Stimulated activated CD8-positive, alpha-beta memory T cell treated with anti-CD3 and anti-CD28 coated beads, Interleukin-2, amount 100 ng/mL, for 48 hours (primary cell): ENCODE results near the gene XYLT2.
"Not testable (repeated sequence)": the region's sequence is repeated elsewhere in the genome, so short reads cannot be mapped to it uniquely, and the experiment has no call there.

Experiments used
- DNase-seq, 2 donors: peaks; one replicate each; pipeline ENCODE4 v3.0.0-alpha.2; 2020; ENCODE audit warnings: low read depth in 2 of 2

XYLT2 gene

DNA sequence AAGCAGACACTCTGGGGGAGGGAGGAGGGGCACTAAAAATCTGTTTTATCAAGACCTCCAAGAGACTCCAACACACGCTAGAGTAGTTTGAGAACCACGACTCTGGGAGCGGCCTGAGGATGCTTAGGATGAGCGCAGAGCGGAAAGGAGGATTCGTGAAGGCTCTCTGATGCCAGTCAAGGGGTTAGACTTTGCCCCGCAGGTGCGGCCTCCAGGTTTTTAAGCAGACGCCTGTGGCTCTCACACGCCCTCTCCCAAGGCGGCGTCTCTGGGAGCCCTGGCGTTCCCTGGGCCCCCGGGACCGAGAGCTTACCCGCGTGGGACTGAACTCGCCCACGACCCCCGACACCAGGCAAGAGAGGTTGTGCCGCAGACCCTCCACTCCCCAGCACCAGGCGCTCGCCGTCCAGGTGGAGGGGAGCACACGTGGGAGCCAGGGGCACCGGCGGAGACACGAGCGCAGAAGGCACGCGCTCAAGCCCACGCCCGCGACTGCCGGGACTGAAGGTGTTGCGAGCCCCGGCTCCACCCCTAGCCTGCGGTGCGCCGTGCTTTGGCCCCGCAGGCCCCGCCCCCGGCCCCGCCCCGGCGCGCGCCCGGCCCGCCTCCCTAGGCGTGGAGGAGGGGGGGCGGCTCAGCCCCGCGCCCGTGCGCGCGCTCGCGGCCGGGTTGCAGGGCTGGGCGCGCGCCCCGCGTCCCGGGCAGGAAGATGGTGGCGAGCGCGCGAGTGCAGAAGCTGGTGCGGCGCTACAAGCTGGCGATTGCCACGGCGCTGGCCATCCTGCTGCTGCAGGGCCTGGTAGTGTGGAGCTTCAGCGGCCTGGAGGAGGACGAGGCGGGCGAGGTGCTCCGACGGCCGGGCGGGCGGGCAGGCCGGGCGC, at the start of gene XYLT2:
TSS of gene XYLT2 (plus strand) at position 695 of the 881 bp plus-strand sequence. CDS start at position 710, 15 bp downstream.
- DNase-seq, result peak; percentile 86 to 87

DNA sequence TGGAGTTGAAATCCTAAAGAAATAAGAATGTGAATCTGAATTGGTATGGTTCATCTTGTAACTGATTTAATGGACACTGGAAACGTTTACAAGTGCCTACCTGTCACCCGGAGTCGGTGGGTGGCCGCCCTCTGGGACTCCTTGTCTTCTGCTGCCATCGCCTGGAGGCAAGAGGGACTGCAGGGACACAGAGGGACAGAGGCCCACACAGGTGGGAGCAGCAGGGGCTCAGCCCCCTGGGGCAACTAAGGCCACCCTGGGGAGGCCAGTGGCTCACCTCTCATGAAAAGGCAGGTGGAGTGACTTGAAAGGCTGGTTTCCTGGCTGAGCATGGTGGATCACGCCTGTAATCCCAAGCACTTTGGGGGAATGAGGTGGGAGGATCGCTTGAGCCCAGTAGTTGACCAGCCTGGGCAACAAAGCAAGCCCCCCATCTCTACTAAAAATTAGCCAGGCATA, 48.5 kb upstream of the XYLT2 start:
- DNase-seq, result peak; percentile 67 to 68

DNA sequence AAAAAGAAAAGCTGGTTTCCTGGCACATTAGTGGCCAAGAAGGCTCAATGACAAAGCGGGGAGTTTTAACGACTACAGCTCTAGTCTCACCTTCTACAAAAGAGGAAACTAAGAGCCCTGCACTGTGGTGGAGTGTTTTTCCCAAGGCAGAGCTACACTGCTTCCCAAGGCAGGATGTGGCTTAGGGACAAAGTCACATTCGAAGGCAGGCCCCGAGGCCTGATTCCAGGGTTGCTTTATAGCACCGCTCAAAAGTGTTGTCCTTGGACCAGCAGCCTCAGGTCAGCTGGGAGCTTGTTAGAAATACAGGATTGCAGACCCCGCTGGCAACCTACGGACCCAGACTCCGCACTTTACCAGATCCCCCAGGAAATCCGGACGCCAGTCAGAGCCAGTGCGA, 47.9 kb upstream of the XYLT2 start:
- no peak for DNase-seq

DNA sequence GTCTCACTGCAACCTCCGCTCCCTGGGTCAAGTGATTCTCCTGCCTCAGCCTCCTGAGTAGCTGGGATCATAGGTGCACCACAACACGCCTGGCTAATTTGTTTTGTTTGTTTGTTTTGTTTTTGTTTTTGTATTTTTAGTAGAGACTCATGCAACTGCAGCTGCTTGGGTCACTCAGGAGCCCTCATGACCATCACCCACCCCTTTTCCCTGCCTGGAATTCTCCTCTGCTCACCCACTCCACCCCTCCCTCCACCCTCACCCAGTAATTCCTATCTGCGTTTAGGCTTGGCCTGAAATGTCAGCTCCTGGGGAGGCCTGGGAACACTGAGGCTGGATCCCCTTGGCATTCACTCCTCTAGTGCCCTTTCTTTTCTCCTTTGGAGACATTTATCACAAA, 46.1 kb upstream of the XYLT2 start:
- no peak for DNase-seq

DNA sequence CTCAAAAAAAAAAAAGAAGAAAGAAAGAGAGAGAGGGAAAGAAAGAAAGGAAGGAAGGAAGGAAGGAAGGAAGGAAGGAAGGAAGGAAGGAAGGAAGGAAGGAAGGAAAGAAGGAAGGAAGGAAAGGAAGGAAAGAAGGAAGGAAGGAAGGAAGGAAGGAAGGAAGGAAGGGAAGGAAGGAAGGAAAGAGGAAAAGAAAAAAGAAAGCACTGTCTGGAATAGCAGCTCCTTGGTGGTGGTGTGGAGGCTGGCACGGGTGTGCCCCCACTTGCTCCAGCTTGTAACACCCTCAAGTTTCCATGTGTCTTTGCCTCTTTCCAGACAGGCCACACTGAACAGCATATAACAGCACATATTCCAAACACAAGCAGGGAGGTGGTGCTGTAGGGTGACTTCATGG, 45.1 kb upstream of the XYLT2 start:
- not testable (repeated sequence) for DNase-seq

DNA sequence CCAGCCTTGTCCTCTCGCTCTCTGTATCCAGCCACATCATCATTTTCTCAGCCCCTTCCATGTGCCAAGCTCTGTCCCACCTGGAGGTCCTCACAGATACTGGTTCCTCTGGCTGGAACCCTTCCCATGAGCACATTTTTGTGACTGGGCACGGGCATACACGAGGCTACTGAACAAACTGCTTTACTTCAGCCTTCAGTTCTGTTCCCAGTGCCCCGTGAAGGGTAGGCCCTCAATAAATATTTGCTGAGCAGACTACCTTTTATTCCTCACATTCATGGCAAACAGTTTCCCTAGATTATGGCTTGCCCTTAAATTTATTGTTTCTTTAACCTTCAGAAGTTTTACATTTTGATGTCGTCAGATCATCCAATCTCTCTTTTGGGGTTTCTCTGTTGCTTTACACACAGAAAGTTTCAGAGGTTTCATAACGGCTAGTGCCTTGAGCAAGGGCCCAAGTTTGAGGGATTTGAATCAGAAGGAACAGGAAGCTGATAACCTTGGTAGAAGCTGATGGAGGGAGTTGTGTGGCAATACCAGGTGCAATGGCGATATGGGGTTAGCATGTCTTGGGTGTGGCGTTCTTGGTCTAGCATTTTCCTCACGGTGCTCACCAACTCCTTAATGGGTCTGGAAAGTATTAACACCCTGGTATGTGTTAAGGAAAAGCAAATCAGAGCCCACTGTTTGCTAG, 43.9 kb upstream of the XYLT2 start:
- DNase-seq, result no peak

DNA sequence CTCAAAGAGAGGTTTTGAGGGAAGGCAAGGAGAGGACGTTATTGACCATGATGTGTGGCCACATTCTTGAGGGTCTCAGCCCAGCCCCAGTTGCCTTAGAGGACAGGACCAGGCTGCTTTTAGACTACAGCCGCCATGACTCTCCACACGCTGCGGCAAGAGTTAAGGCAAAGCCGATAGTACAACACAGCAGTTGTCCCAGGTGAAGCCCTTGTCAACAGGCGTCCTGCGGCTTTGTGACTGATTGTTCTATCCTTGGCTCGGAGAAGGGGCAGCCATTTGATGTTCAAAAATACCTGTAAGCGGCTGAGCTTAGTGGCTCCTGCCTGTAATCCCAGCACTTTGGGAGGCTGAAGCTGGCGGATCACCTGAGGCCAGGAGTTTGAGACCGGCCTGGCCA, 42.9 kb upstream of the XYLT2 start:
- DNase-seq, result no peak

DNA sequence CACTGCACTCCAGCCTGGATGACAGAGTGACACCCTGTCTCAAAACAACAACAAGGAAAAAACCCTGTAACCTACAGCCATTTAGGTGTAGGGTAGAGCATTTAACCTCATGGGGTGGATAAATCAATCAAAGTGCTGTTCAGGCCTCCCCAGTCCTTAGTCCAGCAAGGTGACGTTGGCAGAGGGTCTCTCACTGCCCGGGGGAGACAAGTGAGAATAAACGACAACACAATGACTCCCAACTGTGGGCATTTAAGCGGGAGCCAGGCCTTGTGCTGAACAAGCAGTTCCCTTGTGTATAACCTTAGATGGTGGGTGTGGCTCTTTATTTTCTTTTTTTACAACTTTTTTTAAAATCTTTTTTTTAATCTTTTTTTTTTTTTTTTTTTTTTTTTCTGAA, 42.3 kb upstream of the XYLT2 start:
- no peak for DNase-seq

DNA sequence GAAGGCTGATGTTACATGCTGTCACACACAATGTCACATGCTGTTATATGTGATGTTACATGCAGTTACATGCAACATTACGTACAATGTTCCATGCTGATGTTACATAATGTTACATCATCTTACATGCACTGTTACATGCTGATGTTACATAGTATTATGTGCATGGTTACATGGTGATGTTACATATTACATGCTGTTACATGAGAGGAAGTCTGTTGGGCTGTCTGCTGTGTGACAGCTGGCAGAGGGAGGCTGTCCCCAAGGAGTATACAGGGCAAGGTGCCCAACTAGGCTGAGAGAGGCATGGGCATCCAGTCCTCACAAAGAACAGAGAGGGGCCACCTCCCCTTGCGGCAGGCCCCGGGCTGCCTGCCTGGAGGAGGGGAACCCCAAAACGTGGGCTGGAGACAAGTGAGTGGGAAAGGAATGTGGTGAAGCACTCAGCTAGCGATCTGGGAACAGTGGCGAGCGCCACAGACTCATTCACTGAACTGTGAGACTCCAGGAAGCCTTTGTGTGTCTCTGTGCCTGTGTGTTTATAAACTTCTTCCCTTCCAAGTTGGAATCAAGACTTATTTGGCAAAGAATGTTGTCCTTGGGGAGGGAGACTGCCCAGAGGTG, 41.0 kb upstream of the XYLT2 start:
- DNase-seq, result no peak

DNA sequence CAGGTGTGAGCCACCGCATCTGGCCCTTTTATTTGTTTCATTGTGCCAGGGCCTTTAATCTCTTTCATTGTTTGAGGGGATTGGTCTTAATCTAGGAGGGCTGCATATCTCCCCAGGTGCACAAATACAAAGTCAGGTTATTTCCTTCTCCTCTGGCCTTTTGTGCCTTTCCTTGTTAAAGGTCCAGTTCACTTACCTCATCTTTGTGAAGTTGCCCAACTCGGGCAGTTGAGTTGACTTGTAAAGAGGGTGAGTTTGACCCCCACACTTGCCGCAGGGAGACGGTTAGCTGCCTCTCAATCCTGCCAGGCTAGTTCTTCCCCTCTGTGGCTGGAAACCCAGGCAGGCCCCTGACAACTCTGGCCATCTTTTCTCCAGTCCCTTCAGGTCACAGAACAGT, 38.3 kb upstream of the XYLT2 start:
- DNase-seq, result no peak

DNA sequence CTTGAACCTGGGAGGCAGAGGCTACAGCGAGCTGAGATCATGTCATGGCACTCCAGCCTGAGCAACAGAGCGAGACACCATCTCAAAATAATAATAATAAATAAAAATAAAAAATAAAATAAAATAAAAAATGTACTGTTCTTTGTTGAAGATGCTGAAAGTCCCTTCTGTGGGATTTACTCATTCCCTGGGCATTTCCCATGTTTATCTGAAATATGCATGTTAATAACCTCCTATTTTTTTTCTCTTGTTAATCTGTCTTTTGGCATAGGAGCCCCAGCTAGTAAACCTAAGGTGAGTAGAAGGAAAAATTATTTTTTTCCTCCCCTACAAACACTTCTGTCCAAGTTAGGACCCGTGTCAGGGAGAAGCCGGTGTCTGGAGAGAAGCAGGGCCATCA, 37.3 kb upstream of the XYLT2 start:
- DNase-seq, result no peak

DNA sequence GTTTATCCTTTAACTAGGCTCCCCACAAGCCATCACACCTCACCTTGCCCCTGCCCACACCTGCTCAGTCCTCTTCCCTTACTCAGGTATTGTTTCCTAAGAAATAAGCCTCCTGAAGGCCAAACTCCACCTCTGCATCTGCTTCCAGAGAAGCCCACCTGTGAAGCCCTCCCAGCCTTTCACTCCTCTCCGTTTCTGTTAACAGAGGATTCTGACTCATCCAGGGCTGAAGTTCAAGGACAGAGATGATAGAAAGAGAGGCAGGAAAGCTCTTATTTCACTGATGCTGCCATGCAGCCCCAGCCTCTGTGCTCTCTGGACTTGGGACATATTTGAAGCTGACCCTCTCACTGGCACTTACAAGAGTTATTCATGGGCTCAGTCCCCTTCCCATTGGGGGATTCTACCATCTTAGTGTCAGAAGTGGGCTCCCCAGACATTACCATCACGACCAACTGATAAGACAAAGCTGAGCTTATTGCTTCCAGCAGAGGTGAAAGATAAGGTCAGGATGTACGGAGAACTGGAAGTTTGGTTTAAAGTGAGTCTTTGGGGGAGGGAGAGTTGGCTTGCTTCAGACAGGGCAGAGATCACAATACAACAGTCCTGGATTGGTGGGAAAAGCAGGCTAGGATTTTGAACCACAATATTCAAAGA, 35.3 kb upstream of the XYLT2 start:
- no peak for DNase-seq

DNA sequence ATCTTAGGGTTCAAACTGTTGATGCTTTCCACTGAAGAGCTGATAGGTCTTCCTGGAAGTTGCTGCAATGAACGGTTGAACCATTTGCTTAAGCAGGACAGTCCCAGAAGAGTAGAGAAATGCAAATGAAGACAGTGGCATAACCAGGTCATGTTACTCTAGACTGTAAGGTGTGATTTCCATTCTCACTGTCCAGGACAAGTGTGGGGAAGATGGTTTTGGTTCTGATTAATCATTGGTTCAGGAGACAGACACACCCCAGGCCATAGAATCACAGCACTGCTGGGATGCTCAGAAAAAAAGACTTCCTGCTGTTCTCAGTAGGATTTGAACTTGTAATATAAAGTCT, 34.8 kb upstream of the XYLT2 start:
- DNase-seq, result no peak

DNA sequence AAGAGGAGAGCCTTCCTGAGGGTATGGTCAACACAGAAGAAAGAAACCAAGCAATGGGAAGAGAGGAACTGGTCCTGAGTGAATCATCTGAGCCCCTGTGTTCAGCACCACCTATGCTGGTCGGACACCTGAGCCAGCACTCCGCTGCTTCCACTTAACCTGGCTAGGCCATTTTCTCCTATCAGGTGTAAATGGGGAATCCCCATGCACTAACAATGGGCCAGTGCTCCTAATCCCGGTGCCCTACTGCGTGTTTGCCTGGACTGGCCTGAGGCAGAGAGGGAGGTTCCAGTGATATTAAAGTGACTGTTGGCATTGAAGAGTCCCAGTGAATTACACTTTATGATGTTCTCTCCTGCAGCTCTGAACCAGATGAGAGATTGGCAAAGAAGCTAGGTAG, 34.4 kb upstream of the XYLT2 start:
- DNase-seq, result no peak

DNA sequence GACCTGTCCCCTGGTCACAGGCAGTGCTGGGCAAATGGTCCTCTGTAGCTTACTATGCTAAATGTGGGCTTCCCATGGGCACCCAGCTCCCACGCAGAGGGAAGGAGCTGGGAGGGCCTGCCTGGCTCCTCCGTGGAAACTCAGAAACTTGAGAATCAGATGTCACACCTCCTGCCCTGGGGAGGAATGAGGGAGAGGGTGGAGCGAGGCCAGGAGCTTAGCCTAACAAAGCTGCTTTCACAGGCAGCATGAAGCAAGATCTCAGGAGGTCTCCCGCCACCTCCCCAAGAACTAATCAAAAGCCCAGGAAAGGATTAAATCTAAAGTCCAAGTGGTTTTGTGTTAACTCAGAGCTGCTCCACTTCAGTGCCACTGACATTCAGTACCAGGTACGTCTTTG, 33.6 kb upstream of the XYLT2 start:
- no peak for DNase-seq

DNA sequence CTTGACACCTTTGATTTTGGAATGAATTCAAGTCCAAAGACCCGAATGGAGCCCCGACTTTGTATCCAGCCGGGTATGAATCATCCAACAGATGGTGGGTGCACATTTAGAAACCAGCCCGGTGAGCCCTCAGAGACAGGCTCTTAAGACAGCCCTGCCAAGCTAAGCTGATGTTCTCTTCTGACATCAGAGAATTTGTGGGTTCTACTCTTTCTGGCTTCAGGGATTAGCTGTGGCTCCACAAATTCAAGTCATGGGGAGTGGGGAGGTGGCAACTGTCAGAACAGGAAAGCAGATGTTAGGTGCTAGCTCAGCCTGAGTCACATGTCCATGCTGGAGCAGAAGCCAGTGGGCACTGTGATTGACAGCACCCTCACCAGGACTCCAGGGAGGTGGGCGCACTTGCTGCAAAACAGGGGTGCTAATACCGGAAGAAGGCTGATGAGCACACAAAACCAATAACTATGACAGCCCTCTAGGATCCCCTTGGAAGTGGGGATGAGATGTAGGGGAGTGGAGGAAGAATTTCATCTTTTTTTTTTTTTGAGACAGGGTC, 31.4 kb upstream of the XYLT2 start:
- no peak for DNase-seq

DNA sequence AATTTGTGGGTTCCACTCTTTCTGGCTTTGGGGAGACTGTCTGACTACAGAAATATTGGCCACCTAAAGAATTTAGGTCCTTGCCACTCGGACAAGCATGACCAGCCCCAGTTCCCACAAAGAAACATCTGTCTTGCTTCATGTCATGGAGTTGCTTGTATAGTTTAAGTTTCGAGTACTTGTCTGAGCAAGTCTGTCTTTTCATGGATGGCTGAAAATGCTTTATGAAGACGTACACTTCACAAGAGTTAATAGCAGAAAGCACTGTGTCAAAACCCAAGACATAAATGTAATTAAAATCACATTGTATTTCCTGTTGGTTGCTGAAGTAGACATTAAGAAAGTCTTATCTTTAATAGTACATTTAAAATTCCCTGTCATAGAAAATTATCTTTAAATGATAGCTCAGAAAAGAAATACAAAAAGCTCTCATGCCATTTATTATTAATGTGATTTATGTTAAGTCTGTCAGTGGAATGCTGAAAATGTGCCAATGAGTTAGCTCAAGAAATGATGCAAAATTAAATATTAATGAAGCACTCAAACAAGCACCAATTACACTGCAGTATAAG, 29.8 kb upstream of the XYLT2 start:
- no peak for DNase-seq

DNA sequence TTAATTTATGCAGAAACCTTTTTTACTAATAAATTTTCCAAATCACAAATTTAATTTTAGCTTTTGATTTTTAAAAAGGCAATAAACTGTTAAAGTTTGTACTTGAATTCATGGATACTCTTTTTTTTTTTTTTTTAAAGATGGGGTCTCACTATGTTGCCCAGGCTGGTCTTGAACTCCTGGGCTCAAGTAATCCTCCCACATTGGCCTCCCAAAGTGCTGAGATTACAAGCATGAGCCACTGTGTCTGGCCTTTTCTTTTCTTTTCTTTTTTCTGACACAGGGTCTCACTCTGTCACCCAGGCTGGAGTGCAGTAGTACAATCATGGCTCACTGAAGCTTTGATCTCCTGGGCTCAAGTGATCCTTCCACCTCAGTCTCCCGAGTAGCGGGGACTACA, 29.3 kb upstream of the XYLT2 start:
- DNase-seq, result not testable (repeated sequence)

DNA sequence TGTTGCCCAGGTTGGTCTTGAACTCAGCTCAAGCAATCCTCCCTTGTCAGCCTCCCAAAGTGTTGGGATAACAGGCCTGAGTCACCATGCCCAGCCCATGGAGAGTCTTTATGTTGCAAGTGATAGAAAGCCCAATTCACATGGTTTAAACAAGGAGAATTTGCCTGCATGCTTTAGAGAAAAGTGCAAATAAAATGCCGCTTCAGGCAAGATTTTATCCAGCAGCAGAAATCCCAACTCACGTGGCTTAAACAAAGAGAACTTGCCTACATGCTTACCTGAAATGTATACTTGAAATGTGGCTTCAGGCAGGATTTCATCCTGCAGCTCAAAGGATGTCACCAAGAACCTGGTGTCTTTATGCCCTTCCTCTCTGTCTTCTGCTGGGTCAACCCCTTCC, 28.8 kb upstream of the XYLT2 start:
- DNase-seq, result no peak

DNA sequence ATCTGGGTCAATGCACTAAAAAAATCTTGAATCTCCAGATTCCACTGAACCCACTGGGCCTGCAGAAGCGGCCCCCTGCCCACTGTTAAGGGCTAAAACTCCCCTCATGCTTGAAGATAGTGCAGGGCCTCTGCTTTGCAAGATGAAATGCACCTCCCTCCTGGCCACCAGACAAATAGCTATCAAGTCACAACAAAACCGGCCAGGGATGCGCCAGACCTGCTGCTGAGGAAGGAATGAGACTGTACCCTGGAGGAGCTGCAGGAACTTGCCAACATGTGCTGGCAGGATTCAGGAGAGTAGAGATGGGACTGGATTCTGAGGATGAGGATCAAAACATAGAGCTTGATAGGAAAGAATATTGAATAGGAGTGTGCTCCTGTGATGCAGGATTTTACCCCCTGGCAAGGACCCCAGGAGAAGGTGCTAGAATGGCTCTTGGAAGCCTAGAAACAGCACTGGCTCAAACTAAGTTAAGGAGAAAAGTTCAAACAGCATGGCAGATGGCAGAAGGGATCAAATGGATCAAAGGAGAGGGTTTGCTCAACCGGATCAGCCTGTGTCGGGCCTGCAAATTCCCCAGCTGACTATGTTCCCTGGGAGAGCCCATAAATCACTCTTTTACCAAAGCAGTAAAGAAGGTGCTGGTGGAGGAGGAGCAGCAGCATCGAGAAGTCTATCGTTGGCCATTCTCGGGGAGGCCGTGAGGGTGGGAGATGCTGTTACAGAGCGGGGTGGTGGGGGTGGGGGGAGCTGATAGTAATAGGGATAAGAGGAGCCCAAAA, 27.2 kb upstream of the XYLT2 start:
- no peak for DNase-seq
